ENCODE measurements around the gene GPR39.

GPR39 gene

GRCh38 chr2:132597166-132597565 lies 180.6 kb downstream of the GPR39 start:
- no peak for DNase-seq (ENCODE audit: low spot score)
- H3K27me3 ChIP-seq (ENCODE audit: insufficient read depth, poor library complexity, severe bottlenecking) = no peaks in the 10 kb centered on the region
- no peaks in the 10 kb centered on the region for H3K9me3 ChIP-seq (ENCODE audit: severe bottlenecking)
- H3K4me1 ChIP-seq (ENCODE audit: insufficient read depth, poor library complexity, severe bottlenecking) = no peaks in the 10 kb centered on the region
- ATAC-seq (ENCODE audit: low read depth) = no peak
- no peak overlapping the region for H3K4me3 ChIP-seq (ENCODE audit: severe bottlenecking)
- H3K27ac ChIP-seq (ENCODE audit: poor library complexity, severe bottlenecking) = no peak overlapping the region
- H3K36me3 ChIP-seq (ENCODE audit: low read depth) = no peaks in the 10 kb centered on the region
- TF ChIP-seq CTCF (IDR thresholded peaks at IDR 0.05; ENCODE audit: poor library complexity, severe bottlenecking) = no peak

- ATAC-seq (ENCODE audit: low read depth) = no peak
- Histone ChIP-seq H3K9me3 (ENCODE audit: severe bottlenecking) (no peaks in the 10 kb centered on the region), H3K36me3 (ENCODE audit: low read depth) (no peaks in the 10 kb centered on the region), H3K27me3 (ENCODE audit: insufficient read depth, poor library complexity, severe bottlenecking) (no peaks in the 10 kb centered on the region), H3K4me3 (ENCODE audit: severe bottlenecking) (no peak overlapping the region), H3K27ac (ENCODE audit: poor library complexity, severe bottlenecking) (no peak overlapping the region), H3K4me1 (ENCODE audit: insufficient read depth, poor library complexity, severe bottlenecking) (no peaks in the 10 kb centered on the region)
- no peak for TF ChIP-seq CTCF (IDR thresholded peaks at IDR 0.05; ENCODE audit: poor library complexity, severe bottlenecking)
- no peak for DNase-seq (ENCODE audit: low spot score)
Observed at GRCh38 chr2:132597831-132598230, 181.2 kb downstream of the GPR39 start.

GRCh38 chr2:132598536-132598935 lies 181.9 kb downstream of the GPR39 start:
- Histone ChIP-seq H3K4me1 (ENCODE audit: insufficient read depth, poor library complexity, severe bottlenecking) (no peaks in the 10 kb centered on the region), H3K9me3 (ENCODE audit: severe bottlenecking) (no peaks in the 10 kb centered on the region), H3K4me3 (ENCODE audit: severe bottlenecking) (no peak overlapping the region), H3K27ac (ENCODE audit: poor library complexity, severe bottlenecking) (no peak overlapping the region), H3K27me3 (ENCODE audit: insufficient read depth, poor library complexity, severe bottlenecking) (no peaks in the 10 kb centered on the region), H3K36me3 (ENCODE audit: low read depth) (no peaks in the 10 kb centered on the region)
- TF ChIP-seq CTCF (IDR thresholded peaks at IDR 0.05; ENCODE audit: poor library complexity, severe bottlenecking) = no peak
- DNase-seq (ENCODE audit: low spot score) (no peak), ATAC-seq (ENCODE audit: low read depth) (no peak)

- ATAC-seq (ENCODE audit: low read depth) (no peak), DNase-seq (ENCODE audit: low spot score) (no peak)
- H3K9me3 ChIP-seq (ENCODE audit: severe bottlenecking) = no peaks in the 10 kb centered on the region
- TF ChIP-seq CTCF (IDR thresholded peaks at IDR 0.05; ENCODE audit: poor library complexity, severe bottlenecking) = no peak
- H3K4me1 ChIP-seq (ENCODE audit: insufficient read depth, poor library complexity, severe bottlenecking) = no peaks in the 10 kb centered on the region
- H3K27ac ChIP-seq (ENCODE audit: poor library complexity, severe bottlenecking) = no peak overlapping the region
- H3K4me3 ChIP-seq (ENCODE audit: severe bottlenecking) = no peak overlapping the region
- H3K36me3 ChIP-seq (ENCODE audit: low read depth) = no peaks in the 10 kb centered on the region
- no peaks in the 10 kb centered on the region for H3K27me3 ChIP-seq (ENCODE audit: insufficient read depth, poor library complexity, severe bottlenecking)
Observed at GRCh38 chr2:132599556-132599955, 183.0 kb downstream of the GPR39 start.

GRCh38 chr2:132604561-132604960 lies 188.0 kb downstream of the GPR39 start:
- no peaks in the 10 kb centered on the region for H3K9me3 ChIP-seq (ENCODE audit: severe bottlenecking)

More at GRCh38 chr2:132604561-132604960, 188.0 kb downstream of the GPR39 start:
- DNase-seq (ENCODE audit: low spot score) = no peak
- no peak for TF ChIP-seq CTCF (IDR thresholded peaks at IDR 0.05; ENCODE audit: poor library complexity, severe bottlenecking)
- Histone ChIP-seq H3K27me3 (ENCODE audit: insufficient read depth, poor library complexity, severe bottlenecking) (no peaks in the 10 kb centered on the region), H3K36me3 (ENCODE audit: low read depth) (no peaks in the 10 kb centered on the region), H3K4me3 (ENCODE audit: severe bottlenecking) (no peak overlapping the region), H3K4me1 (ENCODE audit: insufficient read depth, poor library complexity, severe bottlenecking) (no peaks in the 10 kb centered on the region), H3K27ac (ENCODE audit: poor library complexity, severe bottlenecking) (no peak overlapping the region)
- ATAC-seq (ENCODE audit: low read depth) = no peak
